IPS DF 4.7 (cell line): ENCODE measurements around the gene WDR59.

Experiments
- DNase-seq: peaks from one replicate; pipeline ENCODE4 v3.0.0-alpha.2; 2013; ENCODE audit warnings: low spot score; ENCODE audit errors: extremely low read depth

Gene WDR59

DNA sequence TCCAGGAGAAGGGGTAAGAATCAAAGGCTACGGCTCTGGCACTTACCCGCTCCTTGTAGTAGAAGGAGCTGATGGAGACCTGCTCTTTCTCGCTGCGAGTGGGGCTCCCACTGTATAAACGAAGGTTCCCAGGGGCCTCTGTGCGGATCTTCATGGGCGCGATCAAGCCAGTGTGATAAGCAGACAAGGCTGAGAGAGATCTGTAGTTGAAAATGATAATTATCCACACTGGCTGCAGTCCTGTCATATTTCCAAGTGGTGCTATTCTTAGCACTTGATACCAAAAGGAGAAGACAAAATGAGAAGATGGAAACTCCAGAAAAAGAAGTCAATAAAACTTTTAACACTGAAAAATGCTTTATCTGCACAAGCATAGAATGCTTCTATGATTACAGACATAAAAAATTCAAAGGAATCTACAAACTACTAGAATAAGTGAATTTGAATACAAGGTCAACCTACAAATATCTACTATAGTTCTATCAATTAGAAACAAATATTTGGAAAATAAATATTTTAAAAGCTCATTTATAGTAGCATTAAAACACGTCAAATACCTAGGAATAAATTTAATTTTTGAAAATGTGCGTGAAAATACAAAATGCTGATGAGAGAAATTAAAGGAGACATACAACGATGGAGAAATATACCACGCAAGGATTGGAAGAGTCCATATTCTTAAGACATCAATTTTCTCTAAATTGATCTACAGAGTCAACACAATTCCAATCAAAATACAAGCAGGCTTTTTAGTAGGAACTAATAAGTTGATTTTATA is 80.8 kb downstream of the WDR59 start:
- no peak for DNase-seq

DNA sequence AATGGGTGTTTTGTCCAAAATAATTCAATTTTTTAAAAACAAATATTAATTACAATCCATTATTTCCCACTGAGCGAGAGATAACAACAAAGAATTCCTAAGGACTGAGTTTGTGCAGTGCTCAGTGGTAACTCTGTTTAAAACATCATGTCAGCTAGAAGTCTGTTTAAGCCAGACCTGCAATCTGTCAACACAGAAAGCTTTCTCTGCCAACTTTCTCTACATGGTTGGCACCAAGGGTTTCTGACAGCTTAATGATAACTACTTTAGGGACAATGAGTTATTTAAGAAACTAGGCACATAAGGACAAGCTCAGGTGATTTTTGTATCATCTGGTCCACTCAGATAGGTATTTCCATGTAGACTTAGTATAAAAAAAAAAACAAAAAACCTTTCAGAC is 81.8 kb downstream of the WDR59 start:
- no peak for DNase-seq

DNA sequence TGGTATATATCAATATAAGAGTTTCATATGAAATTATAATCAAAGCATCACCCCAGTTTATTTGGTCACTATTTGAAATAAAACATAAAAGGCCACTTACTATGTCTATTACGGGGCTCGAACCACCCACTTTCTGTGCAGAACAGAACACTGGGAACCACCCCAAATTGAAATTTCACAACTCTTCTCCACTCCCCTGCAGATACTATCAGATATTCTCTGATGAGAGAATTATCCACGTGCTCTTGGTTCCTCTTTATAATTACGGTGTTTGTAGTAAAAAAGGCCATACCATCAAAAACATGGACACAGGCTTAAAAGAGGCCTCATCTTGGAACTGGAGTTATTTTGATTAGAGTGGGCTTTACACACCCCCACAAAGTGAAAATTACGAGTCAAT is 82.8 kb downstream of the WDR59 start:
- no peak for DNase-seq

DNA sequence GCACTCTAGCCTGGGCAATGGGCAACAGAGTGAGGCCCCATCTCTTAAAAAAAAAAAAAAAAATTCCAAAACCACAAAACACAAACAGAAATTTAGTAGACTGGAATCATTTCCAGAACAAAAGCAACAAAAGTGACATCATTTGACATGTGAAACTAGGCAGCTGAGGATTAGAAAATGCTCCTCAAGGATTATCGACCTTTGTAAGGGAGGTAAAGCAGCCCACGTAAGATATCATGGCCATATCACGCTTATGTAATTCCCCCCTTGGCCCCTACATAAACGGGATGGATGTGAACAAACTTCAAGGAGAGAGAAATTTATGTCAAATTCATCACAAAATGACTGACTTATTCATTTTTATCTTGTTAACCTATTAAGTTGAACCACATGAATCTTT is 83.3 kb downstream of the WDR59 start:
- no peak for DNase-seq

DNA sequence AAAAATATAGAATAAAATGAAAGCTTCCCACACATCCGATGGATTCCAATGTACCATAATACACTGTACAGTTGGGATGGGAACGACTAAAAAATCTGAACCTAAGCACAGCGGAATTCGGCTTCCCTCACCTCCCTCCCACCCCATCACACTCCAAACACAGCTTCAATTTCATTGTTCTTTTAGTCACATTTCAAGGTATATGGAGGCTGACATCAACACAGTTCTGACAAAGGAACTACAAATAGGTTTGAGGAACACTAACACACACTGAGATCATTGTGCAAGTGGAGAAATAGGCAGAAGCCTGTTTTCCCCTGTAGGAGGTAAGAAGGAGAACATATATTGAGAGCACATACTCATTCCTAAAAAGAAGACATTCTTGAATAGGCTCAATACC is 85.1 kb downstream of the WDR59 start:
- no peak for DNase-seq

DNA sequence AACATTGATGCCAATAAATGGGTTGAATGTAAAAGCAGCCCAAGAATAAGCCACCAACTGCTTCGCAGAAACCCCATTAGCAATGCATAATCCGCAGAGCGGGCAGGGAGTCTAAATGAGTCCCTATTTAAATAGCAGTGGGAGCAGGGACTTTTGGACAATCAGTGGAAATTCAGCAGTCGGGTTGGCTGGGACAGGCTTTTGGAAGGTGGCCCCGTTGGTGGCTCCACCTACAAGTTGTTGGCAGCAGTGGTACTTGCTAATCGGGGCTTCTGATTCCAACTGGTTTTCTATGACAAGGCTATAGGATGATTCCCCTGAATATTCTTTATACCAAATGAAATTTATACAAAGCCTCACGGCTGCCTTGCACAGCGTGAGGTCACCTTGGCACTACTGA is 86.3 kb downstream of the WDR59 start:
- DNase-seq = no peak

DNA sequence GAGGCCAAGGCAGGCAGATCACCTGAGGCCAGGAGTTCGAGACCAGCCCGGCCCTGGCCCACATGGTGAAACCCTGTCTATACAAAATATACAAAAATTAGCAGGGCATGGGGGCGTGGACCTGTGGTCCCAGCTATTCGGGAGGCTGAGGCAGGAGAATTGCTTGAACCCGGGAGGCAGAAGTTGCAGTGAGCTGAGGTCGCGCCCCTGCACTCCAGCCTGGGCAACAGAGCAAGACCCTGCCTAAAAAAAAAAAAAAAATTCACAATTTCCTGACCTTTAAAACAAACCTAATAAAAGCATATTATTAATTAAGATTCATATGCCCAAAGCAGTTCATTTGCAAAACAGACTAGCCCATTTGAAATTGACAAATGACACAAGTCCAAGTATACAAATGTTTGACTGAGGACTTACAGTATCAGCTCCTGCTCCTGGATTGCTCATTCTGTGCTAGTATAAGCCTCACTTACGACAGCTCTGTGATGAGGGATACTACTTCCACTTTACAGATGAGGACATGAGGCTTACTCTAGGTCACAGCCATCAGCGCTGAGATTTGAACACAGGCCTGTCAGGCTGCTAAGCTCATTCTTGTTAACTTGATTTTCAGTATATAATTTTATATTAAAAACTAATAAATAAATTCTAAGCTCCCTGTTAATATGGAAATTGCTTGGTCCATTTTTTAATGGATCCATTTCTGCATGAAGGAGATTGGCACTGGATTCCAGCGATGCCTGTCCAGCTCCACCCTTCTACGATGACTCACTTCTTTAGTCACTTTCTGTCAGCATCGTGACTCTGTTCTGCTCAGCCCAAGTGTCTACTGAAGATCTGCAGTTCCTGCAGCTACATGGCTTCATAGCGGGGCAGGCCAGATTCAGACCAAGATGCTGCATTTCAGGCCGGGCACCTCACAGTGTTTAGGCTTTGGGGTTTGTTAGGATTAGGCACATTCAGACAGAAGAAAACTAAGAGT is 88.2 kb downstream of the WDR59 start:
- no peak for DNase-seq

DNA sequence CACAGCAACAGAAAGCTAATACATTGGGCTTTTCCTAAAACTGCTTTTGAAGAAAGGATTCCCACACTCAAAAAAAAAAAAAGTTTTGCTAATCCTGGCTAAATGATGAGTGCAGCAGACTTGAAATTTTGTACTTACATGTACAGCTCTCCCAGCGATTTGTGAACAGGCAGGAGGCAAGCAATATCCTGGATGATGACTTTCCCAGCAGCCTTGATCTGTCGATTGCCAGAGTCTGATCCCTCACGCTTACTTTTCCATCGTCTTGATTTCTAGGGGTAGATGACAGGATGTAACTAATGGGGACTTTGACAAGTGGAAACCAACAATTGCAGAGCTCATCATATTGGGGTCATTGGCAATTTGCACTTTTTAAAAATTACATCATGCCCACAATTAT is 91.4 kb downstream of the WDR59 start:
- DNase-seq = no peak

DNA sequence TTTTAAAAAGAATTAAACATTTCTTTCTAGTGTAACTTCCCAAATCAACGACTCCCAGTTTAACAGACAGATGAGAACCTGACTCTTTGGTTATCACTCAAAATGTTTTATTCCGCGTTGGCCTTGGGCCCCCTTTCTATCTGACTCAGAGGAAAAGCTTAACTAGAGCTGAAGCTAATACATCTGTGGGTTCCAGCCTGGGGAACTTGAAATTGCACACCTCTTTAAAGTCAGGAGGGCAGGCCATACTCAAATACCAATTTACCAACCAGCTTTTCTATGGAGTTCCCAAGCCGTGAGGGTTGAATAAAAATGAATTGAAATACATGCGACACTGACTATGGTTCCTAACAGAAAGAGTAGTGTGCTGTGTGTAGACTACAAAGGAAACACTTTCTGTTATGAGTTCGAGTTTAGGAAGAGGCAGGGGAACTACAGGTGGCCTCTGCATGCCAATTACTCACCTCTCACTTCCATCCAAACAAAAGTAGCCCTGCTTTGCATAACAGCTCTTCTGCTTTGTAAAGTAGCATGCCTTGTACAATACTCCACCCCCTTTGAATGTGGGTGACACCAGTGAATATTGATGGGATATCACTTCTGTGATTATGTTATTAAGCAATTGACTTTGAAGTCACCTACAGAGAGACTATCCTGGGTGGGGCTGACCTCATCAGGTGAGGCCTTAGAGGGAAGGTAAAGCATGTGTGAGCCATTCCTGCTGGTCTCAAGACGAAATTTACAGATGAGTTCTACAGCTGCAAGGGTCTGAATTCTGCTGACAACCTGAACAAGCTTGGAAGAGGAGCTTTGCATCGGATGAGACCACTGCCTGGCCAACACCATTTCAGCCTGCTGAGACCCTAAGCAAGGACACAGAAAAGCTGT is 92.1 kb downstream of the WDR59 start:
- no peak for DNase-seq

DNA sequence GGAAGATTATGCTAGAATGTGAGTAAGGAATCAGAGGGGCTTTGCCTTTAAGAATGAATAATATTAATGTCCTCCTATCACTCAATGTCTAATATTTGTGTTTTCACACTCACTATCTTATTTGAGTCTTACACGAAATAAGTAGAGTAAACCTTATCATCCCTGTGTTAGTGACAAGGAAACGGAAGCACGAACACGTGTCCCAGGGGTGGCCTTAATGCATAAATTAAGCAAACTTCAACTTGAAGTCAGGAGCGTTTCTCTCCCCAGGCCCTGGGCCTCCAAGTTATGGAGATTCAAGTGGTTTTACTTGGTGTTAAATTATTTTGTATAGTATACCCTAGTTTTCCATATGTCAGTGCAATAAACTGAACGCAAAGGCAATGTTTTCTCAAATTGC is 96.0 kb downstream of the WDR59 start:
- no peak for DNase-seq

DNA sequence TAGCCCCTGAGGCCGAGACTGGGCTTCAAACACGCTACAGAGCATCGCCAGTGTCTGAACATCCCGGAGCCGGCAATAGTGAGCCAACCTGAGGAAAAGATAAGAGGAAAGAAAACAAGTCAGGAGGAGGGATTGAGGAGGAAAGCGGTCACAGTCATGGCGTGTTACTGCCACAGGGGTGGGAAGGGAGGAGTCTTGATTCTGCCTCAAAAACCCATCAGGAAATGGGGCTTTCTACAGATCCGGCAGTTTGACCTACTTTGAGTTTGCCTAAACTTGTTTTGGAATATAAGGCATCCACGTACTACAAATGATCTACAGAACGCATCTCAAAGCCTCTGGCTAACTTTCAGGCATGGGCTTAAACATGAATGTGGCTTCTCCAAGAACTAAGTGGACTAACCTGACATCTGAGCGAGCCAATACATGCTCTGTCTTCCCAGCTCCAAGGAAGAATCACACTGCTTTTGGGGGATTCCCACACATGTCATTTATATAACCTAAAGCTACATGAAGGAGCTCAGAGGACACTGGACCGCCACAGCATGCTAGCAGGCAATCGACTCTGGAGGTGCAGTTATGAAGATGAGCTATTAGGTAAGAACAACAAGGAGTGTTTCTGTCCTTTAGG is 96.6 kb downstream of the WDR59 start:
- DNase-seq = no peak

DNA sequence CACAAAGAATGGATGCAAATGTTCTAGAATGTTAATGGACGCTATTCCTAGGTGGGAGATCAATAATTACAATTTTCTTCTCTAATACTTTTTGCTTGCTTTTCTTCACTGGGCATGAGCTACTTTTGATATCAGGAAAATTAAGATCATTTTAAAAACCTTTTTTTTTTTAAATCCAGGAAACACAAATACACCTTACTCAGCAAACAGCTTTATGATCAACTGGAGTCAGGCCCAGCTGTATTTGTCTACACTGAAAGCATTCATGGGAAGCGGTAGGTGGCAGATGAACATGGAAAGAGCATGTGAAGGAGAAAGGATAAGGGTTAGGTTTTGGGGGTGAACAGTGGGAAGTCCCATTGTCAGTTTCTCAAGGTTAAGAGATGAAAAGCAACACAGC is 97.8 kb downstream of the WDR59 start:
- DNase-seq = no peak

DNA sequence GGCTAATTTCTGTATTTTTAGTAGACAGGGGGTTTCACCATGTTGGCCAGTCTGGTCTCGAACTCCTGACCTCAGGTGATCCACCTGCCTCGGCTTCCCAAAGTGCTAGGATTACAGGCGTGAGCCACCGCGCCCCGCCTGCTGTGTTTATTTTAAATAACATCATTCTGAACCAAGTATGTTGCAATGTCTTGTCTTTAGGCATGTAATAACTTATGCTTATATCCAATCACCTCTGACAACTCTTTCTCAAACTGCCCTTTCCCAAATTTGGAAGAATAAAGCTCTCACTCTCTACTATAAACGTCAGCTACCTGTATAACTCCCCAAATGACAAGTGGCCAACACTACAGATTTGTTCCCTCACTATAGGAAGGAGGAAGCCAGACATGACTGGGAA is 107.2 kb downstream of the WDR59 start:
- DNase-seq = no peak

DNA sequence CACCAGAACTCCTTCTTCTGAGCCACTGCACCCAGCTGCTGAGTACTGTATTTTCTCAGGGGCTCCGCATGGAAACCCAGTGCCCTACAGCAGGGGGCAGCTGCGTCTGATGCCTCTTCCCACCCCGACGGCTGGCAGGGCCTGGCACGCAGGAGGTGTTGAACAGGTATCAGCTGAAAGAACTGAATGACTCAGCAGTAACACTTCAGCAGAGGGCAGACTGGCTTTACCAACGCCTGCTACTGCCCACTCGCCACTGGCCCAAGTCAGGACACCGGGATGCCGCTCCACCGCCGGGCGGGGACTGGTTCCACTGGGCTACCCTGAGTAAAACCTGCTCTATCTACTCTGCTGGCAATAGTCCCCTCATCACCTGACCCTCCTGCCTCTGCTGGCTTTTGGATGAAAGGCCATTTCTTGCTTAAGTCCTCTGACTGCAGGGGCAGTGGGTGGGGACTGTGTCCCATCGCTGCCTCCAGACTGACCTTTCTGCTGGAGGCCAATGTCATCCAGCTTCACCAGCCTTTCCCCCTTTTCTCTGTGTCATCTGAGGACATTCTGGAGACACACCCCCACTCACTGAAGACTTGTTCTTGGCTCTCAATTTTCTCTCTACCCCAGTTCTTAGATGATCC is 109.9 kb downstream of the WDR59 start:
- no peak for DNase-seq

DNA sequence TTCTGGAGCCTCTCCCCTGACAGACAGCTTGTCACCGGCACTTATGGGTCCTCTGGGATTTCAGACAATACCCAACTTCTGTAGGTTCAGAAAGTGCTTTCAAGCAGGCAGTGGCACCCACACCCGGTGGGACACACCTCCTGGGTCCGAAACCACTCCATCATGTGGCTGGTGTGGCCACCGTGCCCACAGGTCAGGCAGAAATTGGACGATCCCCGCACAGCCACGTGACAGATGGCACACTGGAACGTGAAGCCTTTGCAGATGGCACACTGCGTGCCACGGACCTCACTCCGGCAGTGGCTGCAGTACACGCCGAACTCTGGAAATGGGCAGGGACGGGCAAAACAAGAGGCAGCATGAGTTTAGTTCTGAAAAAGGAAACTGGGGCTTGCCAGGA is 110.8 kb downstream of the WDR59 start:
- no peak for DNase-seq

DNA sequence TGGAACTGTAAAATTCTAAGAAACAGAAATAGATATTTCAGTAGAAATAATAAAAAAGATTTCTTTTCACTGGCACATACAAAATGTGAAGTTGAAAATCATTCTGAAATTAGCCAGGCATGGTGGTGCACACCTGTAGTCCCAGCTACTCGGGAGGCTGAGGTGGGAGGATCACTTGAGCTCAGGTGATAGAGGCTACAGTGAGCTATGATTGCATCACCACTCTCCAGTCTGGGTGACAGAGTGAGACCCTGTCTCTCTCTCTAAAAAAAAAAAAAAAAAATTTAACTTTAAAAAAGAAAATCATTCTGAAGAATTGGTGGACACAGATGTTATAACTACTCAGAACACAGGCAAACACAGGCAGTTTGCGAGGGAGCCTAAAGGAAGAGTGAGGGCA is 112.6 kb downstream of the WDR59 start:
- DNase-seq = no peak

DNA sequence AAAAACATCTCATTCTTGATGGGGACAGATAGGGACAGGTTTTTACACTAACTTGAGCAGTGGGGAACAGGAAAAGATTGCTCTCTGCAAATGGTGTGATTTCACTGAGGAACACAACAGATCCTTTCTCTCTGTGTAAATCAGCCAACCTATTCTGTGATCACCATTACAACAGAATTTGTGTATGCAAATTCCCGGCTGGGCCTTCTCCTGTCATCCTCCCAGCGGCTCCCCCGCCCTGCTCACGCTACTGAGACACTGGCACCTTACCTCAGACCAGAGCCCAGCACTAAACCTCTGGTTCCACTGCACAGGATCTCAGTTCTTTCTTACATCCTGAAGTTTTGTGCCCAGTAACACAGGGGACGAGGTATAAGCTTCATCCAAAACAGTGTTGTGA is 113.3 kb downstream of the WDR59 start:
- peak; percentile 74 for DNase-seq

DNA sequence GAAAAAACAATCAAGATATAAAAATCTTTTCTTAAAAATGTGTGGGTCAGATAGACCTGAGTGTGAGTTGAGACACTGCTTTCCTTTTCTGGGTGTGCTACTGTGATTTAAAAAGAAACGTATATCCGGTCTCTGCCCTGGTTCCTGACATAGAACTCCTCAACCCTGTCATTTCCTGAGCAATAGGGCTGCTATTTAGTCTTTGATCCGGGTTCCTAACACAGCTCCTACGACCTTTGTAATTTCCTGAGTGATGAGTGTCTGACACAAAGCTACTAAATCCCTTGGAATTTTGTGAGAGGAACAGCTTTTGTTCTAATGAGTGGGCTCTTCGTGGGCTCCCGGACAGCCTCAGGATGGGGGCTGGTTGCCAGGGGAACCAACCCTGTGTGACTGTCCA is 116.4 kb downstream of the WDR59 start:
- DNase-seq = no peak

DNA sequence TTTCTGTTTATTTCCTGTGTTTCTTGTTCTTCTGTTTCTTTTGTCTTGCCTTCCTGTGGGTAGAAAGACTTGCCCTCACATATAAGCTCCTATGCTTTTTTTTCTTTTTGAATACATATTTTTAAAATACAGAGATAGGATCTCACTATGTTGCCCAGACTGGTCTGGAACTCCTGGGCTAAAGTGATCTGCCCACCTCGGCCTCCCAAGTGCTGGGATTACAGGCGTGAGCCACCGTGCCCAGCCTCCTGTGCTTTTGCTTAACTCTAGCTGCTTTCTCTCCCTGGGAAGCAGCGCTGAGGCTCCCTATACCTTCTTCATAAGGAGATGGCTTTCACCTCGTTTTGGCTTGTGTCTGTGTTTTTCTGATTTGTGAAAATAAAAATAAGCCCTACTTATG is 116.9 kb downstream of the WDR59 start:
- no peak for DNase-seq

DNA sequence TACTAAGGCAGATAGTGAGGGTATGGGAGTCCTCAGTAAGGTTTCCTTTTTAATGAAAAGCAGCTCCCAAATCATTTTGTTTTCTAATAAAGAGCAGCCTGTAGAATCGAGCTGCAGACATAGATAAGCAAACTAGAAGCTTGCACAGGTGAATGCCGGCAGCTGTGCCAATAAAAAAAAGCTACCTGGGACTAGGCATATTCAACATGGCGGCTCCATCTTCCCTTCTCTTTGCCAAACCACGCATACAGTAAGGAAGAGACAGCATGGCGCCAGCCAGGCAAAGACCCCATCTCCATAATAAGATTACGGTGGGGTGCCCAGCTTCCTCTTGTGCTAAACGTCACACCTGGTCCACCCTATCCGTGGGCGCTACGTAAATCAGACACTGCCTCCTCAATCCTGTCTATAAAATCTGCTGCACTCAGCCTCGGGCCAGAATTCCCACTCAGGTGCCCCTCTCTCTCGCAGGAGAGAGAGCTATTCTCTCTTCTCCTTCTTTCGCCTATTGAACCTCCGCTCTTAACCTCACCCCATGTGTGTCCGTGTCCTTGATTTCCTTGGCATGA is 117.6 kb downstream of the WDR59 start:
- no peak for DNase-seq
